Hepatocyte (in vitro differentiated cells): ENCODE results near the gene PLXNA2.

Experiments
- CTCF ChIP-seq: fragments of 200-600 bp; sonication (generic); IDR thresholded peaks from 2 replicates; pipeline ENCODE4 v1.5.1; 2016; ENCODE audit warnings: antibody characterized with exemption, mild to moderate bottlenecking; ENCODE audit not compliant: poor library complexity
- EZH2 ChIP-seq: fragments of 200-600 bp; sonication (generic); IDR thresholded peaks from 2 replicates; pipeline ENCODE4 v1.6.1; 2016; ENCODE audit warnings: antibody characterized with exemption, mild to moderate bottlenecking, borderline replicate concordance

- no peak for TF ChIP-seq CTCF
- TF ChIP-seq EZH2: no peak
These were observed 66.5 kb downstream of the PLXNA2 start for GRCh38 chr1:208177656-208178055.
